Epithelial cell of esophagus (primary cell): ENCODE results near the gene GNS.

ENCODE experiments used
- DNase-seq: peaks from one replicate; pipeline ENCODE4 v3.0.0; 2010; ENCODE audit warnings: low read depth
- H3K4me3 ChIP-seq: 2 replicates; pipeline ENCODE4 v1.5.1; 2011; ENCODE audit warnings: mild to moderate bottlenecking, low read length, control low read depth
- CTCF ChIP-seq: IDR thresholded peaks from 2 replicates; pipeline ENCODE4 v1.5.1; 2011; ENCODE audit warnings: low read depth, mild to moderate bottlenecking, low read length, control low read depth, inconsistent platforms; ENCODE audit not compliant: insufficient read depth; ENCODE audit errors: missing control alignments

Gene GNS

GRCh38 chr12:64679487-64680001 lies 79.7 kb downstream of the GNS start:
- TF ChIP-seq CTCF = no peak
- DNase-seq = peak; percentile 94
- H3K4me3 ChIP-seq = peak overlapping the region; percentile 22

DNA sequence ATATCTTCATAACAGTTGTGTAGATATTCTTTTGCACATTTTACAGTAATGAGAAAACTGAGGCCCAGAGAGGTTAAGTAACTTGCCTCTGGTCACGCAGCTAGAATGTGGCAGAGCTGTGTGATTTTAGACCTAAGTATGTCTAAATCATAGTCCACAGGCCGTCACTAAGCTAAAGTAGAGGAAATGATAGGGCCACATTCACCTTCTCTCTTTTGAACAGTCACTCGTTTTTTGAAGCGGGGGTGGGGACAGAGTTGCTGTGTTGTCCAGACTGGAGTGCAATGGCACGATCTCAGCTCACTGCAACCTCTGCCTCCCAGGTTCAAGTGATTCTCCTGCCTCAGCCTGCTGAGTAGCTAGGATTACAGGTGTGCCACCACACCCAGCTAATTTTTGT lies 80.4 kb downstream of the GNS start:
- no peak overlapping the region for H3K4me3 ChIP-seq
- DNase-seq = peak; percentile 19
- TF ChIP-seq CTCF = no peak

GRCh38 chr12:64678248-64678647 lies 81.0 kb downstream of the GNS start:
- H3K4me3 ChIP-seq = no peak overlapping the region
- DNase-seq = peak; percentile 59
- TF ChIP-seq CTCF = peak; percentile 37

- no peak for TF ChIP-seq CTCF
- H3K4me3 ChIP-seq = no peak overlapping the region
- no peak for DNase-seq
These were observed 83.4 kb downstream of the GNS start for GRCh38 chr12:64675795-64676194.

DNA sequence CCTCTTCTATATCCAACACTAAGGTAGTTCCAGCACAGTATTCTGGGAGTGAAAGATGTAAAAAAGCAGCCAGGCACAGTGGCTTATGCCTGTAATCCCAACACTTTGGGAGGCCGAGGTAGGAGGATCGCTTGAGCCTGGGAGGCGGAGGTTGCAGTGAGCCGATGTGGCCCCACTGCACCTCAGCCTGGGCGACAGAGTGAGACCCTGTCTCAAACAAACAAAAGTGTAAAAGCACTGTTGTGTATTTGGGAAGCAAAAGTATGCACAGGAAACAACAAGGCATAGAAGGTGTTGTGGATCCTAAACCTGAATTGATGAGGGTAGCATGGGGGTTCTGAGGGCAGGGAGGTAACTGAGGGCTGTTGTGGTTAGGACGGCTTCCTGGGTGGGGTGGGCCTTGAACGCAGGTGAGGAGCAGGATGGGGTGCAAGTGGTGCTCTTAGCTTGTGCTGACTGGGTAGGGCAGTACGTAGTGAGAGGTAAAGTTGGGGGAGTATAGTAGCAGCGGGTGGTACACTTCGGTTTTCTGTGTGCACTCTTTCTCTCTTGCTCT lies 84.8 kb downstream of the GNS start:
- H3K4me3 ChIP-seq = no peak overlapping the region
- no peak for DNase-seq
- no peak for TF ChIP-seq CTCF

DNA sequence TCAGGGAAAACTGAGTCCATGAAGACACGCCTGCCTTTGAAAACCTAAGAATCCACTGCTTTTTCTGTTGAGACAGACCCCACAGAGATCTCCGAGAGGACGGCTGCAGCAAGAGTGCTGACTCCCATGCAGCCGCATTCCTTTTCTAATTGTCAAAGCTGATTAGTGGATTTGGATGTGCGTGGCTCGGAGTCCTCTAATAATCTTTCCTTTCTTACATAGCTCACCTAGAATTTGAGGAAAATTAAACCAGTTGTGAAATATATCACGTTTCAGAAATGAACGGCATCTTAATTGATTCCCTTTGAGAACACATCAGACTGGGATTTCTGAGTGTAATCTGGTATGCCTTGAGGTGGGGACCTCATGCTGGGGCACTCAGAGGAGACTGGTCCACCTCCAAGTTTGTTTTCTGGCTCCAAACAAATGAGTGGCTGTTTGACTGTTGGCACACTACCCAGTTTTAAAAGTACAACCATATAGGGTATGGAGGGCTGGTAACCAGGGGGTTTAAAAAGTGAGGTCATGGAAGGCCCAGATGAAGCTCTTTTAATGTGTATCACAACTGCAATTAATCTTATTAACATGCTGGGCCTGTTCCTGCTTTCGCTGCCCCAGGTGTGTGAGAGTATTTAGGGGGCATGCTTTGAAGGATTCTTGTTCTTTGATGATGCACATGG lies 85.6 kb downstream of the GNS start:
- H3K4me3 ChIP-seq = no peak overlapping the region
- DNase-seq = no peak
- TF ChIP-seq CTCF = no peak

GRCh38 chr12:64672925-64673409 lies 86.2 kb downstream of the GNS start:
- H3K4me3 ChIP-seq = no peak overlapping the region
- TF ChIP-seq CTCF = no peak
- peak; percentile 52 for DNase-seq
